ENCODE results near the gene MFF. TPM values are rescaled to one million over a fixed set of nuclear protein-coding genes. Genes with fewer than 3 reads are reported as not detected.

MFF gene
- total RNA-seq, 8 experiments from 2014 or later = 74.7 to 112 (median 98.4) TPM

GRCh38 chr2:227388537-227389011 is 63.5 kb downstream of the MFF start:
- Histone ChIP-seq H3K4me1 (replicated peaks in 1 of 2) (peaks cover 0 to 2% of the 10 kb centered on the region in 2 donors), H3K27ac (no peak overlapping the region), H3K4me3 (no peak overlapping the region)
- ATAC-seq (replicated peaks in 6 of 8) = peak in 3 of 8 experiments; percentile 38 to 87 (median 47)
- in situ Hi-C loops (cut with MboI; ENCODE audit: low pct_unique_long_range_greater_than_20kb in 2 of 9, low sequenced_read_pairs in 9 of 9, unreplicated experiment in 9 of 9) = no loop called here
- WGBS, 10 experiments = 0 to 100% (median 78%) methylated on average over 1 to 7 of the region's 7 CpGs

- no peak overlapping the region for H3K4me3 ChIP-seq
- H3K4me1 ChIP-seq (replicated peaks in 1 of 2) = peaks cover 0 to 3% of the 10 kb centered on the region in 2 donors
- no peak for ATAC-seq (replicated peaks in 6 of 8)
- in situ Hi-C loops (cut with MboI; ENCODE audit: low pct_unique_long_range_greater_than_20kb in 2 of 9, low sequenced_read_pairs in 9 of 9, unreplicated experiment in 9 of 9) = no loop called here
- WGBS, 10 experiments = 41 to 100% (median 79%) methylated on average over 1 to 3 of the region's 3 CpGs
- H3K27ac ChIP-seq = no peak overlapping the region
These were observed 64.2 kb downstream of the MFF start for GRCh38 chr2:227389231-227389630.

DNA sequence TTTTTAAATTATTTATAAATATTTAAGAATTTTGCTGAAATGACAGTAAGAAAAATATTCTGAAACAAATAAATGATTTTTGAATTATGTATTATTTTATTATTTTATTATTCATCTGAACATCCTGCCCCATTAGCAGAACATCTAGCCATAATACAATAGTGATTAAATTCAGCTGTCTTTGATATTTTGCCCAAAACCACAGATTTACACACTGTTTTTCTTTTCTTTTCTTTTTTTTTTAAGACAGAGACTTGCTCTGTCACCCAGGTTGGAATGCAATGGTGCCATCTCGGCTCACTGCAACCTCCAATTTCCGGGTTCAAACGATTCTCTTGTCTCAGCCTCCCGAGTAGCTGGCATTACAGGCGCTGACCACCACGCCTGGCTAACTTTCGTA is 64.6 kb downstream of the MFF start:
- WGBS, 10 experiments = 62 to 100% (median 92%) methylated on average over 2 to 7 of the region's 7 CpGs; no CpG with 5 or more reads in 1 of the 10 experiments
- in situ Hi-C loops (cut with MboI; ENCODE audit: low pct_unique_long_range_greater_than_20kb in 2 of 9, low sequenced_read_pairs in 9 of 9, unreplicated experiment in 9 of 9) = no loop called here
- H3K4me1 ChIP-seq (replicated peaks in 1 of 2) = peaks cover 0 to 3% of the 10 kb centered on the region in 2 donors
- ATAC-seq (replicated peaks in 6 of 8) = no peak
- H3K27ac ChIP-seq = no peak overlapping the region
- no peak overlapping the region for H3K4me3 ChIP-seq

DNA sequence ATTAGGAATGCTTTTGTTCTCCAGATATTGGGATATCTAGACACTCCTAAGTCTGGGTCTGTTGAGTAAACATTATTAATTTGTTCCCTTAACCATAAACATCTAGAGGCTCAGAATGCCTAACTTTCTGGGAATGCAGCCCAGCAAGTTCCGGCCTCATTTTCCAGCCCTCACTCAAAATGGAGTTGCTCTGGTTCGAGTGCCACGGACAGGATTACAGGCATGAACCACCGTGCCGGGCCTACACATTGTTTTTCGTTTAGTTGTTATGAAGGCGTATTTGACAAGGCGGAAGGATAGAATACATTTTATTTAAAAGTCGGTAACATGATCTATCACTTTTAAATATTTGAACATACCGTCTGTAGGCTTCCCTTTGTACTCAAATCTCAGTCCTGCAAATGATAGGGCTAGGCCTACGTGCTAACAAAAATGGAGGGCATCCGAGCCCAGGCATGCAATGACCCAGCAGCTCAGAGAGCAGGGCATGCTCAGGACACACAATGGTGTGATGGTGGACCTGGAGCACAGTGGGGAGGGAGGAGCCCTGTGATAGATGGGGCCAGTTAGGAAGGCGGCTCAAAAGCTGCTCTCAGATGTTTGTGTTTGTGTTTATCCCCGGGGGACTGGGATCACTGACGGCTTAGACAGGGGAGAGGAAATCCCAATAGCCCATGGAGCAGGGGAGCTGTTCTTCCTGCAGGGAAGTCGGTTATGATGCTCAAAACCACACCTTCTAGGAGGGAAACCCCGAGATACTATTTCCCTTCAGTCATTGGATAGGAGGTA is 65.6 kb downstream of the MFF start:
- H3K4me1 ChIP-seq (replicated peaks in 1 of 2) = peaks cover 0 to 3% of the 10 kb centered on the region in 2 donors
- ATAC-seq (replicated peaks in 6 of 8) = no peak
- 78 to 100% (median 89%) methylated on average over 1 to 14 of the region's 17 CpGs for WGBS, 10 experiments
- no peak overlapping the region for H3K4me3 ChIP-seq
- in situ Hi-C loops (cut with MboI; ENCODE audit: low pct_unique_long_range_greater_than_20kb in 2 of 9, low sequenced_read_pairs in 9 of 9, unreplicated experiment in 9 of 9) = no loop called here
- H3K27ac ChIP-seq = no peak overlapping the region

DNA sequence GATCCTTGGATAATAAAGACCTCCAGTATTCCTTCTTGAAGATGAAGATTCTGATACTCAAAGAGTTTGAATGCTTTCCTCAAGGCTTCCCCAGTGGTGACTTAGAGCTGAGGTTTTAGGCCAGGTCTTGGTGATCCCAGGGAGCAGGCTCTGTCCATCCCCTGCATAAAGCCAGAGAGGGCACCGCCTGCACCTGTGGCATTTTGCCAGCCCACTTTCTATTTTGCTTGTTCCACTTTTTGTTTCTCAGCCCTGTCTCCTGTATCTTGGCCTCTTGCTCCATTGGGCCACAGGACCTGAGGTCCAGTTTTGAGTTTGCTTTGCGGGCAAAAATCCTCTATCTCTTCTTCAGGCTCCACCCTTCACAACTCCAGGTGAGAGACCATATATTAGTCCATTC is 69.3 kb downstream of the MFF start:
- in situ Hi-C loops (cut with MboI; ENCODE audit: low pct_unique_long_range_greater_than_20kb in 2 of 9, low sequenced_read_pairs in 9 of 9, unreplicated experiment in 9 of 9) = no loop called here
- H3K27ac ChIP-seq = no peak overlapping the region
- ATAC-seq (replicated peaks in 6 of 8) = no peak
- H3K4me3 ChIP-seq = no peak overlapping the region
- H3K4me1 ChIP-seq (replicated peaks in 1 of 2) = peaks cover 0 to 3% of the 10 kb centered on the region in 2 donors
- 0 to 100% (median 57%) methylated on average over 1 to 2 of the region's 2 CpGs; no CpG with 5 or more reads in 5 of the 10 experiments for WGBS, 10 experiments

GRCh38 chr2:227395556-227395955 is 70.5 kb downstream of the MFF start:
- H3K27ac ChIP-seq = no peak overlapping the region
- peak in 1 of 8 experiments; percentile 46 for ATAC-seq (replicated peaks in 6 of 8)
- in situ Hi-C loops (cut with MboI; ENCODE audit: low pct_unique_long_range_greater_than_20kb in 2 of 9, low sequenced_read_pairs in 9 of 9, unreplicated experiment in 9 of 9) = no loop called here

DNA sequence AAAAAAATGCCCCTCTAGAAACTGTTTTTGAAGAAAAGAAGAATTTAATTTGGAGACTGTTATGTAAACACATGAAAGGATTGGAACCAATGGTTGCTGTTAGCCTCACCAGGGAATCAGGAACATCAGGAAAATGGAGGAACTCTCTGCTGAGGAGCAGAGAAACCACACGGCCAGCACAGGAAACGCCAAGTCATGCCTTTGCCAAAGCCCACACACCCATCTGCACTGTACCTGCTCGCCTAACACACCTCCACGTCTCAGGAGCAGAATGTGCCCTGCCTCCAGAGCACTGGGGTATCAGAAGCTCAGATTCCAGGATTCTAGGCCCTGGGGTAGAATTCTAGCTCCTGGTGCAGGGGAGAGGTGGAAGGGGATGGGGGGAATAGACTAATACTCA is 72.5 kb downstream of the MFF start:
- in situ Hi-C loops (cut with MboI; ENCODE audit: low pct_unique_long_range_greater_than_20kb in 2 of 9, low sequenced_read_pairs in 9 of 9, unreplicated experiment in 9 of 9) = no loop called here
- ATAC-seq (replicated peaks in 6 of 8) = no peak
- 30 to 100% (median 78%) methylated on average over 1 to 4 of the region's 4 CpGs; no CpG with 5 or more reads in 4 of the 10 experiments for WGBS, 10 experiments
- Histone ChIP-seq H3K4me3 (no peak overlapping the region), H3K4me1 (replicated peaks in 1 of 2) (peaks cover 0 to 3% of the 10 kb centered on the region in 2 donors), H3K27ac (no peak overlapping the region)

More at GRCh38 chr2:227395556-227395955, 70.5 kb downstream of the MFF start:
- no peak overlapping the region for H3K4me3 ChIP-seq
- 56 to 100% methylated on average over 1 of the region's 1 CpG; no CpG with 5 or more reads in 8 of the 10 experiments for WGBS, 10 experiments
- H3K4me1 ChIP-seq (replicated peaks in 1 of 2) = peaks cover 0 to 3% of the 10 kb centered on the region in 2 donors

DNA sequence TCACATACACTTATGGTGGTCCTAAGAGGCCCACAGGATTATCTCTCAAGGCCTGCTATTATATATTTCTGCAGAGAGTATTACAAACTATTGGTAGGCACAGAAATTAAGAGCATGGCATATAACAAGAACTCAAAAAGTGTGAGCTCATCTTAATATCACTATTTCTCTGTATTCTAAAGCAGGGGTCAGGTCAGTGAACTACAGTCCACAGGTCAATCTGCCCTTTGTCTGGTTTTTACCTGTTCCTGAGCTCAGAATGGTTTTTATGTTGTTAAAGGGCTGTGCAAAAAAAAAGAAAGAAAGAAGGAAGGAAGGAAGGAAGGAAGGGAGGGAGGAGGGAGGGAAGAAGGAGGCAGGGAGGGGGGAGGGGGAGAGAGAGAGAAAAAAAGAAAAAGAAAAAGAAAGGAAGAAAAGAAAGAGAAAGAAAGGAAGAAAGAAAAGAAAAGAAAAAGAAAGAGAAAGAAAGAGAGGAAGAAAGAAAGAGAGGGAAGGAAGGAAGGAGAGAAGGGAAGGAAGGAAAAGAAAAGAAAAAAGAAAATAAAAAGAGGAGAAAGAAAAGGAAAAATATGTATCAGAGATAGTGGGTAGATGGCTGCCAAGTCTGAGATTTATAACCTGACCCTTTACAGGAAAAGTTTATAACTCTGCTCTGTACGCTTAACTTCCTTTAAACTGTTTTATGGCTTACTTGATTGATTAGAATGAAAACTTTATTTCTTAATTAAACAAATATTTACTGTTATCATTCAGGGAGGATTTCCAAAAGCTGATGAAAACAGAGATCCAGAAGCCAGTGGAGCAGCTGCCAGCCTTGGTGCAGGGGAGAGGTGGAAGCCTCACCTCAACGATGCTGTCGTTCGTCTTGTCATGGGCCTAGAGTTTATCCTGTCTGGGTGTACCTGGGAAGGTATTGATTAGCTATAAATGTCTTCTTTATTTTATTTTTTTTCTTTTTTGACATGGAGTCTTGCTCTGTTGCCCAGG is 73.9 kb downstream of the MFF start:
- Histone ChIP-seq H3K4me3 (no peak overlapping the region), H3K27ac (no peak overlapping the region), H3K4me1 (replicated peaks in 1 of 2) (no peaks in the 10 kb centered on the region)
- no peak for ATAC-seq (replicated peaks in 6 of 8)
- in situ Hi-C loops (cut with MboI; ENCODE audit: low pct_unique_long_range_greater_than_20kb in 2 of 9, low sequenced_read_pairs in 9 of 9, unreplicated experiment in 9 of 9) = no loop called here
- WGBS, 10 experiments = 50 to 100% (median 88%) methylated on average over 1 to 4 of the region's 4 CpGs; no CpG with 5 or more reads in 1 of the 10 experiments

DNA sequence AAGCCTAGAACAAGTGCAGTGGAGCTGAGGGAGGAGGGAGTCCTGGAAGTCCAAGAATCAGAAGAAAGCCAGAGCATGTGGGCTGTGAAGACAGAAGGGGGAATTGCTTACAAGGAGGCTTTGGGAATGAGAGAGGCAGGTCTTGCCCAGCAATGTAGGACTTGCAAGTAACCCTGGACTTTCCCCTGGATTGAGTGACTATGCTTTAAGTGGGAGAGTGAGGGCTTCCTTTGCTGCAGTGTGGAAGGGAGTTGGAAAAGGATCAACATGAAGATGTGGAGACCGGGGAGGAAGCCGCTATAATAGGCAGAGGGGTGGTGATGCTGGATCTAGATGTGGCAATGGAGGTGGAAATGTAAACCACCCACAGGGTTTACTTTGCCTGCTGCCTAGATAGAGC is 76.5 kb downstream of the MFF start:
- ATAC-seq (replicated peaks in 6 of 8) = no peak
- WGBS, 10 experiments = 63 to 100% (median 100%) methylated on average over 2 of the region's 2 CpGs; no CpG with 5 or more reads in 7 of the 10 experiments
- in situ Hi-C loops (cut with MboI; ENCODE audit: low pct_unique_long_range_greater_than_20kb in 2 of 9, low sequenced_read_pairs in 9 of 9, unreplicated experiment in 9 of 9) = loop anchor here in 6 of 9 experiments (10.0 to 25.0 kb wide), 3 partner anchors 253 to 461 kb away; partner anchors contain the start of gene DAW1 (in 1 of the 6)
- Histone ChIP-seq H3K27ac (no peak overlapping the region), H3K4me3 (no peak overlapping the region), H3K4me1 (replicated peaks in 1 of 2) (peaks cover 3 to 4% of the 10 kb centered on the region in 2 donors)

DNA sequence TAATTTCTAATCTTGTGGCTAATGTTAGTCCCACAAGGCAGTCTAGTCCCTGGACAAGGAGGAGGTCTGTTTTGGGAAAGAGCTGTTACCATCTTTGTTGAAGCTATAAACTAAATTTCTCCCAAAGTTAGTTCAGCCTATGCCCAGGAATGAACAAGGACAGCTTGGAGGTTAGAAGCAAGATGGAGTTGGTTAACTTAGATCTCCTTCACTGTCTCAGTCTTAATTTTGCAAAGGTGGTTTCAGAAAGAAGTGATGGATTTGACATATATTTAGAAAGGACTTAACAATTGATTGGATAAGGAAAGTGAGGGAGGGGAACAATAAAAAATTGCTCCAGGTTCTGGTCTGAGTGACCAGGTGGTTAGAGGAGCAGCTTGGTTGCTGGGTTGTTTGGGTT is 77.3 kb downstream of the MFF start:
- Histone ChIP-seq H3K4me3 (no peak overlapping the region), H3K27ac (no peak overlapping the region), H3K4me1 (replicated peaks in 1 of 2) (peaks cover 7 to 8% of the 10 kb centered on the region in 2 donors)
- in situ Hi-C loops (cut with MboI; ENCODE audit: low pct_unique_long_range_greater_than_20kb in 2 of 9, low sequenced_read_pairs in 9 of 9, unreplicated experiment in 9 of 9) = loop anchor here in 6 of 9 experiments (10.0 to 25.0 kb wide), 3 partner anchors 252 to 460 kb away; partner anchors contain the start of gene DAW1 (in 1 of the 6)
- no peak for ATAC-seq (replicated peaks in 6 of 8)

GRCh38 chr2:227402959-227403358 is 77.9 kb downstream of the MFF start:
- H3K4me1 ChIP-seq (replicated peaks in 1 of 2) = peaks cover 7 to 8% of the 10 kb centered on the region in 2 donors
- ATAC-seq (replicated peaks in 6 of 8) = no peak
- H3K27ac ChIP-seq = no peak overlapping the region
- in situ Hi-C loops (cut with MboI; ENCODE audit: low pct_unique_long_range_greater_than_20kb in 2 of 9, low sequenced_read_pairs in 9 of 9, unreplicated experiment in 9 of 9) = loop anchor here in 6 of 9 experiments (10.0 to 25.0 kb wide), 3 partner anchors 252 to 459 kb away; partner anchors contain the start of gene DAW1 (in 1 of the 6)
- WGBS, 10 experiments = 50 to 100% (median 63%) methylated on average over 1 to 4 of the region's 4 CpGs; no CpG with 5 or more reads in 5 of the 10 experiments
- no peak overlapping the region for H3K4me3 ChIP-seq

- no peak for ATAC-seq (replicated peaks in 6 of 8)
- WGBS, 10 experiments = 33 to 100% (median 83%) methylated on average over 1 to 3 of the region's 4 CpGs; no CpG with 5 or more reads in 1 of the 10 experiments
- in situ Hi-C loops (cut with MboI; ENCODE audit: low pct_unique_long_range_greater_than_20kb in 2 of 9, low sequenced_read_pairs in 9 of 9, unreplicated experiment in 9 of 9) = loop anchor here in 6 of 9 experiments (10.0 to 25.0 kb wide), 3 partner anchors 250 to 458 kb away; partner anchors contain the start of gene DAW1 (in 1 of the 6)
- Histone ChIP-seq H3K4me3 (no peak overlapping the region), H3K4me1 (replicated peaks in 1 of 2) (peaks cover 7 to 8% of the 10 kb centered on the region in 2 donors), H3K27ac (no peak overlapping the region)
These were observed 79.7 kb downstream of the MFF start for GRCh38 chr2:227404585-227405271.

Data from motor neuron (in vitro differentiated cells).